Lower leg skin (tissue), 4 donors: ENCODE measurements around the gene GDPD3. TPM values are rescaled to one million over a fixed set of nuclear protein-coding genes. Genes with fewer than 3 reads are reported as not detected.
A peak's percentile ranks its signal among the peaks of the same experiment; 100 is the strongest.

Experiments used
- DNase-seq, 2 donors: peaks; one replicate each; pipeline ENCODE4 v3.0.0-alpha.2; 2019; ENCODE audit warnings: low spot score in 2 of 2
- H3K4me3 ChIP-seq: fragments of 200-600 bp; sonication (generic); 2 replicates; pipeline ENCODE4 v1.5.1; 2017; ENCODE audit warnings: mild to moderate bottlenecking, low read depth; ENCODE audit not compliant: poor library complexity, severe bottlenecking
- CTCF ChIP-seq, 3 donors: fragments of 450-650 bp; IDR thresholded peaks; one replicate each; pipeline ENCODE4 v1.5.1; 2016; ENCODE audit warnings: antibody characterized with exemption in 3 of 3, mild to moderate bottlenecking in 3 of 3, moderate library complexity in 2 of 3
- POLR2A ChIP-seq, 2 donors: fragments of 450-650 bp; IDR thresholded peaks; one replicate each; pipeline ENCODE4 v1.6.1; 2016 to 2017; ENCODE audit warnings: antibody characterized with exemption in 2 of 2, mild to moderate bottlenecking in 1 of 2, moderate library complexity in 1 of 2
- WGBS, 2 donors: methylation state at CpG; one replicate each; pipeline ENCODE4 v1.1.5; 2018; 5-methylcytosine and 5-hydroxymethylcytosine counted together
- intact Hi-C: fragments of 100-400 bp; cut with DNase I; formaldehyde crosslinking; loops from one replicate; pipeline ENCODE4 v1.15.0; 2023; ENCODE audit warnings: low total_unique reads
- total RNA-seq, 4 donors: library from RNA; depleted of rRNA; stranded (reverse); fragments of >200 nt; gene quantifications; one replicate each; pipeline ENCODE4 v1.1.0, GENCODE V29; 2016

The GDPD3 gene
- total RNA-seq, 4 donors from 2014 or later: 7.4 to 15.2 (median 11.6) TPM

GRCh38 chr16:30096105-30096861 is 17.1 kb downstream of the GDPD3 start, which contains the start of gene YPEL3:
YPEL3 (minus strand) TSS chr16:30096213; CDS start chr16:30095482, 731 bp downstream.
- peak; percentile 89 to 97 for DNase-seq
- intact Hi-C loops: no loop called here
- 11 to 31% methylated on average over 19 to 65 of the region's 77 CpGs for WGBS, 2 donors

DNA sequence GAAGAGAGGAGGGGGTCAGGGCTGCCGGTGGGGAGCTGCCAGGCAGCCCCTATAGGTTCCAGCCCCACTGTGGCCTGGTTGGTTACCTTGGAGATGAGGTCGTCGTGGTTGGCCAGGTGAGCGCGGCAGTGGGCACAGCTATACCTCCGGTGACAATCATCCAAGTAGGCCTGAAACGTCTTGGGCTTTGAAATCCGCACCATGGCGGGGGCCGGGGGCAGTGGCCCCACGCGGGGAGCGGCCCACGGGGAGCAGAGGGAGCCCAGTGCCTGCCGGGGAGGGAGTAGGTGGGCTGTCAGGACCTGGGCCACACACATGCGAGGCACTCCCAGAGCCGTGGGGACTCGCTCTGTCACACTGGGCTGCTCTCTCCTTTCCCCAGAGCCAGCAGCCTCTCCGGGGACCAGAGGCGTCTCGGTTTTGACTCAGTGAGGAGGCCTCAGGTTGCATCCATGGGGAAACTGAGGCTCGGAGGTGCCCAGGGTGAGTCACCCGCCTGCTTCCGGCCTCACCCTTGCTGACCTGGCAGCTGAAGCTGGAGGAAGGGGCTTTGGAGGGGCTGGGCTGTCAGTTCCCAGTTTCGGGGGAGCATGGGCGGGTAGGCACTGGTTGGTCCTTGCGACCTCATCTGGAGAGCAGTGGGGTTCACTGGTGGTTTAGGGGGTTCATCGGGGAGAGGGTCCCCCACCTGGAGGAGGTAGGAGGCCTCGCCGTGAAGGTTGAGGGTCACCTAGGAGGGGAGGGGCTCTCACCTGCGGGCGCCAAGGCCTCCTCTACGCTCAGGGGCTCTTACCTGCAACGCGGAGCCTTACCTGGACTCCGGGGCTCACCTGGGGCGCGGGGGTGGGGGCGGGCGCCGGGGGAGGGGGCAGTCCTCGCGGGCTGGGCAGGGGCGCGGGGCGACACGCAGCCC is 17.9 kb downstream of the GDPD3 start:
- peak overlapping the region; percentile 92 for H3K4me3 ChIP-seq
- intact Hi-C loops: no loop called here

More at GRCh38 chr16:30096105-30096861, 17.1 kb downstream of the GDPD3 start, which contains the start of gene YPEL3:
- TF ChIP-seq CTCF (IDR thresholded peaks at IDR 0.05): no peak
- no peak for TF ChIP-seq POLR2A (IDR thresholded peaks at IDR 0.05)
- peak within 1 kb of the TSS; percentile 92 for H3K4me3 ChIP-seq

GRCh38 chr16:30094541-30095165 is 18.7 kb downstream of the GDPD3 start:
- WGBS, 2 donors: 63 to 69% methylated on average over 9 to 11 of the region's 11 CpGs
- intact Hi-C loops: no loop called here
- no peak overlapping the region for H3K4me3 ChIP-seq
- DNase-seq: no peak
- no peak for TF ChIP-seq CTCF (IDR thresholded peaks at IDR 0.05)

More for the DNA sequence above, 17.9 kb downstream of the GDPD3 start:
- TF ChIP-seq CTCF (IDR thresholded peaks at IDR 0.05) (no peak), POLR2A (IDR thresholded peaks at IDR 0.05) (no peak)
- DNase-seq: peak in 1 of 2 donors; percentile 29
- 10 to 14% methylated on average over 28 to 30 of the region's 47 CpGs for WGBS, 2 donors

DNA sequence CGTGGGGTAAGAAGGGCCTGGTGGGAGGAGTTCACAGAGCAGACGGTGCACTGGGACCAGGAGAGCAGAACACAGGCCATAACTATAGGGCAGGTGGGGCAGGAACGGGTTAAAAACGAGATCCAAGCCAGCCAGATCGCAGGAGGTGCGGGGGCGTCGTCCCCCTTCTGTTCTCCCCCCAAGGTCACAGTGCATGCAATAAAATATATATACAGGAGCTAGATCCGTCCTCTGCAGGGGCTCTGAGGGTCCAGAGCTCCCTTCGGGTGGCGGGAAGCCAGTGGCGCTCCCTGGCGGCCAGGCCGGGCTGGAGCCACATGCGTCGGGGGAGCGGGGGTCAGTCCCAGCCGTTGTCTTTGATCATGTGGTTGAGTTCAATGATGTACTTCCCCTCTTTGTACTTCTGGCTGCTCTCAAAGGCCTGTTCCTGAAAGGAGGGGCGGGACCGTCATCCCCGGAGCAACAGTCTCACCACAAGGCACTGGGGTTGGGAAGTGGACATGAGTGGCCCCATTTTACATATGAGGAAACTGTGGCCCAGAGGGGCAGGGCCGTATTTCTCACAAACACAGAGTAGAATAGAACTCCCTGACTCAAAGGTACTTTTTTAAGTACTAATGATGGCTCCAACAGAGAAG is 20.8 kb downstream of the GDPD3 start:
- 11 to 15% methylated on average over 16 to 22 of the region's 22 CpGs for WGBS, 2 donors
- intact Hi-C loops: no loop called here
- TF ChIP-seq CTCF (IDR thresholded peaks at IDR 0.05) (no peak), POLR2A (IDR thresholded peaks at IDR 0.05) (no peak)
- H3K4me3 ChIP-seq: peak overlapping the region; percentile 23
- peak; percentile 82 to 94 for DNase-seq
